Measurements from ENCODE around the gene ZSWIM6. TPM values are rescaled to one million over a fixed set of nuclear protein-coding genes. Genes with fewer than 3 reads are reported as not detected.

ZSWIM6 gene
- total RNA-seq, 2 donors from 2014 or later, result 10.6 to 18.8 TPM

- no peak for TF ChIP-seq CTCF (IDR thresholded peaks at IDR 0.05)
- no peak for DNase-seq (ENCODE audit: low spot score)
Observed at GRCh38 chr5:61414806-61415205, 82.7 kb downstream of the ZSWIM6 start.

GRCh38 chr5:61416010-61416409, 84.0 kb downstream of the ZSWIM6 start:
- Histone ChIP-seq H3K4me3 (no peak overlapping the region), H3K27me3 (replicated peaks; ENCODE audit: insufficient read depth) (no peaks in the 10 kb centered on the region), H3K36me3 (no peaks in the 10 kb centered on the region), H3K4me1 (ENCODE audit: control insufficient read depth in 1 of 2, low read depth in 2 of 2) (peaks cover 0 to 15% of the 10 kb centered on the region in 2 donors), H3K27ac (no peak overlapping the region), H3K9me3 (no peaks in the 10 kb centered on the region)
- no peak for TF ChIP-seq CTCF (IDR thresholded peaks at IDR 0.05)
- ATAC-seq (ENCODE audit: insufficient number of reproducible peaks, low FRiP score, low read depth) (no peak), DNase-seq (ENCODE audit: low spot score) (no peak)

More at GRCh38 chr5:61414806-61415205, 82.7 kb downstream of the ZSWIM6 start:
- no peaks in the 10 kb centered on the region for H3K27me3 ChIP-seq (replicated peaks; ENCODE audit: insufficient read depth)
- H3K9me3 ChIP-seq, result no peaks in the 10 kb centered on the region
- H3K36me3 ChIP-seq, result no peaks in the 10 kb centered on the region
- H3K4me3 ChIP-seq, result no peak overlapping the region
- no peak overlapping the region for H3K27ac ChIP-seq
- H3K4me1 ChIP-seq (ENCODE audit: control insufficient read depth in 1 of 2, low read depth in 2 of 2), result peaks cover 2 to 20% of the 10 kb centered on the region in 2 donors
- ATAC-seq (ENCODE audit: insufficient number of reproducible peaks, low FRiP score, low read depth), result no peak

- no peaks in the 10 kb centered on the region for H3K9me3 ChIP-seq
- ATAC-seq (ENCODE audit: insufficient number of reproducible peaks, low FRiP score, low read depth), result no peak
- no peak for DNase-seq (ENCODE audit: low spot score)
- no peak for TF ChIP-seq CTCF (IDR thresholded peaks at IDR 0.05)
- peaks cover 0 to 15% of the 10 kb centered on the region in 2 donors for H3K4me1 ChIP-seq (ENCODE audit: control insufficient read depth in 1 of 2, low read depth in 2 of 2)
- H3K27ac ChIP-seq, result no peak overlapping the region
- H3K27me3 ChIP-seq (replicated peaks; ENCODE audit: insufficient read depth), result no peaks in the 10 kb centered on the region
- H3K36me3 ChIP-seq, result no peaks in the 10 kb centered on the region
- no peak overlapping the region for H3K4me3 ChIP-seq
Observed at GRCh38 chr5:61416420-61416819, 84.4 kb downstream of the ZSWIM6 start.

GRCh38 chr5:61417340-61417739, 85.3 kb downstream of the ZSWIM6 start:
- TF ChIP-seq CTCF (IDR thresholded peaks at IDR 0.05), result no peak
- ATAC-seq (ENCODE audit: insufficient number of reproducible peaks, low FRiP score, low read depth), result no peak

GRCh38 chr5:61417851-61418250, 85.8 kb downstream of the ZSWIM6 start:
- DNase-seq (ENCODE audit: low spot score), result no peak
- H3K4me3 ChIP-seq, result no peak overlapping the region
- H3K27ac ChIP-seq, result no peak overlapping the region
- peaks cover 0 to 15% of the 10 kb centered on the region in 2 donors for H3K4me1 ChIP-seq (ENCODE audit: control insufficient read depth in 1 of 2, low read depth in 2 of 2)
- ATAC-seq (ENCODE audit: insufficient number of reproducible peaks, low FRiP score, low read depth), result no peak
- no peaks in the 10 kb centered on the region for H3K36me3 ChIP-seq
- TF ChIP-seq CTCF (IDR thresholded peaks at IDR 0.05), result no peak
- H3K9me3 ChIP-seq, result no peaks in the 10 kb centered on the region
- H3K27me3 ChIP-seq (replicated peaks; ENCODE audit: insufficient read depth), result no peaks in the 10 kb centered on the region

More at GRCh38 chr5:61417340-61417739, 85.3 kb downstream of the ZSWIM6 start:
- Histone ChIP-seq H3K27ac (no peak overlapping the region), H3K36me3 (no peaks in the 10 kb centered on the region), H3K4me1 (ENCODE audit: control insufficient read depth in 1 of 2, low read depth in 2 of 2) (peaks cover 0 to 15% of the 10 kb centered on the region in 2 donors), H3K4me3 (no peak overlapping the region), H3K27me3 (replicated peaks; ENCODE audit: insufficient read depth) (no peaks in the 10 kb centered on the region), H3K9me3 (no peaks in the 10 kb centered on the region)
- DNase-seq (ENCODE audit: low spot score), result no peak

Data from thoracic aorta (tissue), 2 donors.